HG03139 (cell line): Measurements from ENCODE around the gene DNAH17.

Experiments used
- ATAC-seq: cut with Tn5 transposase; IDR thresholded peaks from one replicate; pipeline ENCODE4 v1.9.1; 2021; ENCODE audit not compliant: unreplicated experiment

Gene DNAH17, protein sequence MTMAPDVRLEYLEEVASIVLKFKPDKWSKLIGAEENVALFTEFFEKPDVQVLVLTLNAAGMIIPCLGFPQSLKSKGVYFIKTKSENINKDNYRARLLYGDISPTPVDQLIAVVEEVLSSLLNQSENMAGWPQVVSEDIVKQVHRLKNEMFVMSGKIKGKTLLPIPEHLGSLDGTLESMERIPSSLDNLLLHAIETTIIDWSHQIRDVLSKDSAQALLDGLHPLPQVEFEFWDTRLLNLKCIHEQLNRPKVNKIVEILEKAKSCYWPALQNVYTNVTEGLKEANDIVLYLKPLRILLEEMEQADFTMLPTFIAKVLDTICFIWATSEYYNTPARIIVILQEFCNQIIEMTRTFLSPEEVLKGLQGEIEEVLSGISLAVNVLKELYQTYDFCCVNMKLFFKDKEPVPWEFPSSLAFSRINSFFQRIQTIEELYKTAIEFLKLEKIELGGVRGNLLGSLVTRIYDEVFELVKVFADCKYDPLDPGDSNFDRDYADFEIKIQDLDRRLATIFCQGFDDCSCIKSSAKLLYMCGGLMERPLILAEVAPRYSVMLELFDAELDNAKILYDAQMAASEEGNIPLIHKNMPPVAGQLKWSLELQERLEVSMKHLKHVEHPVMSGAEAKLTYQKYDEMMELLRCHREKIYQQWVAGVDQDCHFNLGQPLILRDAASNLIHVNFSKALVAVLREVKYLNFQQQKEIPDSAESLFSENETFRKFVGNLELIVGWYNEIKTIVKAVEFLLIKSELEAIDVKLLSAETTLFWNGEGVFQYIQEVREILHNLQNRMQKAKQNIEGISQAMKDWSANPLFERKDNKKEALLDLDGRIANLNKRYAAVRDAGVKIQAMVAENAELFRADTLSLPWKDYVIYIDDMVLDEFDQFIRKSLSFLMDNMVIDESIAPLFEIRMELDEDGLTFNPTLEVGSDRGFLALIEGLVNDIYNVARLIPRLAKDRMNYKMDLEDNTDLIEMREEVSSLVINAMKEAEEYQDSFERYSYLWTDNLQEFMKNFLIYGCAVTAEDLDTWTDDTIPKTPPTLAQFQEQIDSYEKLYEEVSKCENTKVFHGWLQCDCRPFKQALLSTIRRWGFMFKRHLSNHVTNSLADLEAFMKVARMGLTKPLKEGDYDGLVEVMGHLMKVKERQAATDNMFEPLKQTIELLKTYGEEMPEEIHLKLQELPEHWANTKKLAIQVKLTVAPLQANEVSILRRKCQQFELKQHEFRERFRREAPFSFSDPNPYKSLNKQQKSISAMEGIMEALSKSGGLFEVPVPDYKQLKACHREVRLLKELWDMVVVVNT (N-terminal part only)

DNA sequence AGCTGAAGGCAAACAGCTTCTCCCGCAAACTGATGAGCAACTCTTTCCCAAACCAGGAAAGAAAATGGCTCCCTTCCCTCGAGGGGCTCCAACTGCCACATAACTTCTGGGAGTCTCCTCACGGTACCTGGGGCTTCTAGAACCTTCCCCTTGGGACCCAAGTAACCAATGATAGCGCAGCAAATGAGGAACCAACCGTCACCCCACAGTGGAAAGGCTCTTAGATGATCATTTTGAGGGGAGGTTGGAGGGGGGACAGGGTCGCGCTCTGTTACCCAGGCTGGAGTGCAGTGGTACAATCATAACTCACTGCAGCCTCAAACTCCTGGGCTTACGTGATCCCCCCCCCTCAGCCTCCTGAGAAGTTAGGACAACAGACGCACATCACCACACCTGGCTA, at the start of gene DNAH17:
DNAH17 (minus strand) TSS at position 101 of the 400 bp plus-strand sequence. CDS start 2,339 bp downstream, outside the sequence.
- ATAC-seq, result no peak

DNA sequence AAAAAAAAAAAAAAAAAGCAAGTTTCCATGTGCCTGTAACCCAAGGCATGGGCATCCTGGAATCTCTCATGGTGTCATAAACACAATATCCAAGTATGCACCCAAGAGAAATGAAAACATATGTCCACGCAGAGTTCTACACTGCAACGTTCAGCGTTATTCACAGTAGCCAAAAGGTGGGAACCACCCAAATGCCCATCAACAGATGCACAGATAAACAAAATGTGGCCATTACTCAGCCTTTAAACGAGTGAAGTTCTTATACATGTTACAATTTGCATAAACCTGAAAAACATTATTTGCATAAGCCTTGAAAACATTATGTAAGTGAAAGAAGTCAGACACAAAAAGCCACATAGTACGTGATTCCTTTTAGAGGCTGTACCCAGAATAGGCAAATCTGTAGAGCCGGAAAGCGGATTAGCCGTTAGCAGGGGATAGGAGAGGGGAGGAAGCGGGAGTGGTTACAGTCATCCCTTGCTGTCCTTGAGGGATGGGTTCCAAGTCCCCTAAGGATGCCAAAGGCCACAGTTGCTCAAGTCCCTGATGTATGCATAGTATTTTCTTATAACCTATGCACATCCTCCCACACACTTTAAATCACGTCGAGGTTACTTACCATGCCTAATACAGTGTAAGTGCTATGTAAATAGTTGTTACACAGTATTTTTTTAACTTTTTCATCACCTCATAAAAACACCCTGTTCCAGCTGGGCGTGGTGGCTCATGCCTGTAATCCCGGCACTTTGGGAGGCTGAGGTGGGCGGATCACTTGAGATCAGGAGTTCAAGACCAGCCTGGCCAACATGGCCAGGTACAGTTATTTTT, 47.3 kb upstream of the DNAH17 start:
- ATAC-seq, result no peak

DNA sequence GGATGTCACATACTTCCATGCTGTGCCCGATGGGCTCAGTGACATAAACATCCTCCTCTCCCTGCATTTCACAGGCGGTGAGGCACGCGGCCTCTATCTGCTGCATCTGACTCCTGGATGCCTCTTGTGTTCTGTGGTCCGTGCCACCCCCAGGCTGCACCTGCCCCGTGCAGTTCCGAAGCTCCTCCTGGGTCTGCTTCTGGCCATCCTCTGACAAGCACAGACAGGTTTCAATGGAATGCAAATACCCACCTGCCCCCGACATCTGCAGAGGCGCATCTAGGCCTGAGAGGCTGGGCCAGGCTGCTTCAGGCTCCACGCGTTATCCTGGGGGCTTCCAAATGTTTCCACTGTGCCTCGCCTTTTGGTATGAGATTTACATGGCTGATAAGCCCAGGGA, 46.3 kb upstream of the DNAH17 start:
- ATAC-seq, result no peak

DNA sequence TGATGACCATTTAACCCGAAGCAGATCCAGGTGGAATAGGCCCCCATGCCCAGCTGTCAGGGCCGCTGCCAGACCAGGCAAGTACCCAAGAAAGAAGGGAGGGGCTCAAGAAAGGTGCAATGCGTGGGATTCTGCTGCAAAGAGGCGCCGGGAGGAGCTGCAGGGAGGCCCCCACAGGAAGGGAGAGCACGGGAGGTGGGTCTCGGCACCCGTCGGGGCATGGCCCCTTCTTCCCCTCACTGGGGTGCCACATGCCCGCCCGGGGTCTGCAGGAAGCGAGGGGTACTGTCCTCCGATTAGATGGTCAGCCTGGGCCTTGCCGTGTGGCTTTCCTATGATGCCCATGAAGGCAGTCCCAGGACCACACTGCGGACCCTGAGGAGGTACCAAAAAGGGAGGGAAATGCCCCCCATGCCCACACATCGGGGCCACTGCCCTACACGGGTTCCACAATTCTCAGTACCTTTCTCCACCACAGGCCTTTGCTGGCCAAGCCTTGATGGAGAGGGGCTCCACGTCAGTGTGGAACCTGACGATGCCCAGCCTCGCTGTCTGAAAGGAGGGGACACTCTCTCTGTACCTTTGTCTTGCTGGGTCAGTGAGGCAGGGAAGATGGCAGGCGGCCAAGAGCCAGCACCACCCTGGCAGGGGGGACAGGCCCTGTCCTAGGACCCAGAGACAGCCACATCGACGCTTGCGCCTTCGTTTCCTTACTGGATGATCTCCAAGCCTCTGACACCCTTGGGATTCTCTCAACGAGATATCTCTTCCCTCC, 45.5 kb upstream of the DNAH17 start:
- ATAC-seq, result no peak

DNA sequence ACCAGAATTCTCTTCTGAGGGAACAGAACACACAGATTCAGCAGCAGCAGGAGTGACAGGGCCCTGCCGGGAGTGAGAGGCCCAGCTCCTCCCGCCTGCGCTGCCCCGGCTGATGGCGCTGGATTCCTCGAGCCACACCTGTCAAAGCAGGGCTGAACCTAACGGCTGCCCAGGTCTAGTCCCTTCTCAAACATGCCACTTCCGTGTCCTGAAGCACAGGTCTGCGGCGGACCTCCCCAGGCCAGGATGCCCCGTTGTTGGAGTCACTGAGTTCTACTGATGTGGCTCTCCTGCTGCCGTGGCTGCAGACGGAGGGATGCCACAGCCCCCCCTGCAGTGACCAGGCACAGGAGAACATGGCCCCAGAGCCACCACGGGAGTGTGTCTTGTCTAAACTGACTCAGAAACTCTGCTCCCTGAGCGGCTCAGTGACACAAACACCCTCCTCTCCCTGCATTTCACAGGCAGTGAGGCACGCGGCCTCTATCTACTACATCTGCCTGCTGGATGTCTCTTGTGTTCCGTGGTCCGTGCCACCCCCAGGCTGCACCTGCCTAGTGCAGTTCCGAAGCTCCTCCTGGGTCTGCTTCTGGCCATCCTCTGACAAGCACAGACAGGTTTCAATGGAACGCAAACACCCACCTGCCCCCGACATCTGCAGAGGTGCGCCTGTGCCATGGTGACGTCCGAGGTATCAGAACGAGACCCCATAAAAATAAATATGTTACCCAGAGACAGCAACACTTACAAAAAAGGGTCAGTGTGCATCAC, 44.7 kb upstream of the DNAH17 start:
- no peak for ATAC-seq

DNA sequence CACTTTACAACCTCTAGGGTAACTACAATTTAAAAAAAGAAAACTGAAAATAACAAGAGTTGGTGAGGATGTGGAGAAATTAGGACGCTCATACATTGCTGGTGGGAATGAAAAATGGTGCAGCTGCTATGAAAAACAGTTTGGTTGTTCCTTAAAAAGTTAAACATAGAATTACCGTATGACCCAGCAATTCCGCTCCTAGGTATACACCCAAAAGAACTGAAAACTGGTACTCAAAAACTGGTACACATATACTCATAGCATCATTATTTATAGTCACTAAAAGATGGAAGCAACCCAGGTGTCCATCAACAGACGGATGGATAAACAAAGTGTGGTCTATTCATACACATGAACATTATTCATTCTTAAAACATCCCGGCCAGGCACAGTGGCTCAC, 42.9 kb upstream of the DNAH17 start:
- ATAC-seq, result no peak

DNA sequence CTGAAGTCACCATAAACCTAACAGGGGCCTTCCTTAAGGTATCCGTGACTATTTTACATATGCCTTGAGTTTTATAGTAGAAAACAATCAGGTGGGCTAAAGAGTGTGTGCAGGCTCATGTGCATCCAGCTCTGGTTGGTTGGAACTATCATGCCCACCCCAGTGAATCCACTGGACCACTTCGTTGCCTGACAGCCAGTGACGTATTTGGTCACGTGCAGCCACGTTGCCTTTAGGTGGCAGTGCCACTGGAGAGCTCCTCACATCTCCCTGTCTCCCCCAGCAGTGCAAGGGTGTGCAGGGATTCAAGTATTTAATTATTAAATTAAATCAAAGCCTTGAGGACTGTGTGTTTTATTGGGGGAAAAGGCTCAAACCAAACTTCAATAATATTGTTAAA, 42.1 kb upstream of the DNAH17 start:
- no peak for ATAC-seq

DNA sequence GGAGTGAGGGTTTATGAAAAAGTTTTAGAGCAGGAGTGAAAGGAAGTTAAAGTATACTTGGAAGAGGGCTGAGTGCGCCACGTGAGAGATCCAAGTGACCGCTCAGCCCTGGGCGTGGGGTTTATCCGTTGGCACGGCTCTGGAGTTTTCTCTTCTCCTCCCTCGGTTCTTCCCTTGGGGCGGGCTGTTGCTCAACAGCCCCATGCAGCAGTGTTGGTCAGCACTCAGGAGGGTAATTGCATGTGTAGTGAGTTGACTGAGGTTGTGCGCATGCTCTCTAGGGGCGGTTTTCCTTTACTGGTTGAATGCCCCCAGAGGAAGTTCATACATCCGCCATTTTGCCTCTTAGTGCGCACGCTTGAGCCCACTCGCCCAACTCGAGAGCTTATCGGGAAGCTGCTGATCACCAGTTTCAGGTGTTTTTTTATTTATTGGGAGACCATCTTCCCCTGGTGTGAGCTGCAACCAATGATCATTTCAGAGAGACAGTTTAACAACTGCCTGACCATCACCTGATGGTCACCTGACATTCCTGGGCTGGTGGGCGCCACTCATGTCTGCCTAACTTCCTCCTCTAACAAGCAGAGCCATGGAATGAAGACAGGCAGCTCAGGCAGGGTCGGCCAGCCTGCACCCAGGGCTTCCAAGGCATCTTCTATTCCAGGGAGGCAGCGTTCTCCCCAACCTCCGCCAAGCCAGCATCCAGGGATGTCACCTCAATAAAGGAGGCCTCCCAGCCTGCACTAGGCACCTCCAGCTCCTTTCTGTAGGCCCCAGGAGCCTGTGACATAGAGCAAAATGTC, 41.3 kb upstream of the DNAH17 start:
- no peak for ATAC-seq

DNA sequence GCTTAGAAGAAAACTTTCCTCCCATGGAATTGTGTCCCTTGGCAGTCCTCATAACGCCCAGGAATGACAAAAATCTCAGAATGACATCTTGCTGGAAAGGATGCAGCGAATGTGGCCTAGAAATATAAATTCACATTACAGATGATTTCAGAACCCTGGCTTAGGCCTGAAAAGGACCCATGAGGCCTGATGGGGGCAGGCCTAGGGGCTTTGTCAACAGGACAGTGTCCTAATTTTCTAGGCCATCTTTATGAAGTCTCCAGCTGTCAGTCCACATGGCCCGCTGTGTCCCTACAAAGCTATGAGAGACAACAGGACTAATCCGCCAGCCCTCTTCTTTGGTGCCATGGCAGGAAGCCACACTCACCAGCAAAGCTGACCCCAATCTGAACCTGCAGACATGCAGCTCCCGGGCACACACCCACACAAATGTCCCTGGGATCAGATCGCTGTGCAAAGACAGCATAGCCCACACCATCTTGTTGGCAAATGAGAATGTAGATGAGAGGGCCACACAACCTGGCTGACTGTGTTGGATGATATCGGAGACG, 40.4 kb upstream of the DNAH17 start:
- ATAC-seq, result no peak

DNA sequence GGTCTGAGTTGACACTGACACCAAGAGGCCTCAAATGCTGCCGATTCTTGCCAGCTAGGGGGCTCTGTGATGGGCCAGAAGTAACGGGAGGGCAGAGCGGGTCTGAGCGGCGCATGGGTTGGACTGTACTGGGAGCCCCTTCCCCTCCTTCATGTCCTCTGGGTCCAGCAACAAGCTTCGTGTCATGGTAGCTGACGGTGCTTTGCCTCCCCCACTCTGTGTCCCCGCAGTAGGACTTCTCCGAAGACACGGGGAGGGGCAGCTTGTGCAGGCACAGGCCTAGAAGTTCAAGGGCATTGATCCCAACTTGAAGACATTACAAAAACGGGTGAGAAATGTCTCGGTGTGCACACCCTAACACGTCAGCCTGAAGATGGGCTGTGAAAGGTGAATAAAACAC, 39.8 kb upstream of the DNAH17 start:
- no peak for ATAC-seq

DNA sequence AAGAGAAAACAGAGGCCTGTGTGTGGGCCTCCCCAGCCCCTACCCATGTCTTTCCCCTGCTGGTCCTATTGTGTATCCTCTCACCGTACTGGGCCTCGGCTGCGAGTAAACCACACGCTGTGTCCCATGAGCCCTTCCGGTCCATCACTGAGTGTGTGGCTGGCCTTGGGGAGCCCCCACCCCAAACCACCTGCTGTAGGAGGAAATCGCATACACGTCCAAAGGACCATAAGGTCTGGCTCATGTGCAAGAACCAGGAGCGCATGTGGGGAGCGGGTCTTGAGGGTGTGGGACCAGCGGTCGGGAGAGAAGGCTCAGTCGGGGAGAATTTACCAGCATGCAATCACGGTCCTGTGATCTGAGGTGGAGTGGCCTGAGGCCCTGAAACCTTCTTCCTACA, 38.4 kb upstream of the DNAH17 start:
- no peak for ATAC-seq

DNA sequence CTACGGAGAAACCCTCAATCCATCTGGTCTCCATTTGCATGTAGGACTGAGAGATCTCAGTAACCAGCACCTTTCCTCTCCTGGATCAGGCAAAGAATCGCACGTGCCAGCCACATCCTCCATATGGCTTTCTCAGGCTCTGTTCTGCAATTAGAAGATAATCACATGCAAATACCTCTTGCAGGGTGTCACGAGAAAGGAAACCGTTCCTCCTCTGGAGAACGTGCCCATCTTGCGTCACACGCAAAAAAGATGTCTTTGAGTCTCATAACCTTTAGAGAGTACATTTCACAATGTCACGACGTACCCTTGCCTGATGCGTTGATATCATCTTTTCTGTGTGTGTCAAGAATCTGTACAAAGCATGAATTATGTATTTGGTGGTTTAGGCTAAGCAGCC, 36.2 kb upstream of the DNAH17 start:
- ATAC-seq, result no peak

DNA sequence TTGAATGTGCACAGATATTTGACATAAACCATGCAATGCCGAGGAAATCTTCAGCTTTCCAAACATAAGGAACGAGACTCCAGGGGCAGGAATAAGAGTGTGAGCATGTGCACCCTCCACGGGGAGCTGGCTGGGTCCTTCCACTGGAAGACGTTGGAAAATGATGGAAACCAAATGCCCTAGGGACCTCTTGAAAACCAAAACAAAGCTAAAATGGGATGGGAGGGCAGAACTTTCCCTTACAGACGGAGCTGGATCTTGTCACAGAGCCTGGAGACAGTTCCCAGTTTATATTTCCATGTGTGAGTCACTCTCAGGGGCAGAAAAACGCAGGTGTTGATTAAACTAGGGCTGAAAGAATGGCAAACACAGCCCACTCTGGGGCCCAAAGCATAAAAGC, 34.4 kb upstream of the DNAH17 start:
- no peak for ATAC-seq

DNA sequence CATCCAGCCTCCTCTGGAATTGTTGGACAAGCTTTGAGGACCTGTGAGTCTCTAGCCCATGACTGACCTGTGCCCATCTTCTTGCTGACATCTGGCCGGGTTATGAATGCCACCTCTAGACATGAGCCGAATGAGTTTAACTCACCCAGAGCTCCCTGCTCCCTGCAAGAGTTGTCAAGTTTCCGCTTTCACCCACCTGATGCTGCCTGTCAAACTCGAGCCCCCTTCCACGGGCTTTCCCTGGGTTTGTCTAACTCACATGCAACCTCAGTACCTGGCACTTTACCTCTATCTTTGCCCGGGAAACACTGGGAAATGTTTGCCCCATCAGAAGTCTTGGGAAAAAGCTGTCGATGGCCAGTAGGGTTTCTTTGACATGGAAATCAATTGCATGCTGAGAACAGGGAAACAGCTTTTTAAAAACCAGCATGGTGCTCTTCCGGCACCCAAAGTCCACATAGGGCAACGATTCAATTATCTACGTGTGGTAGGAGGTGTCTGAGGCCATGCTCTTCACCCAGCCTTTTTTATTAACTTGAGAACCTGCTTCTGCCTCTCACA, 33.8 kb upstream of the DNAH17 start:
- no peak for ATAC-seq

DNA sequence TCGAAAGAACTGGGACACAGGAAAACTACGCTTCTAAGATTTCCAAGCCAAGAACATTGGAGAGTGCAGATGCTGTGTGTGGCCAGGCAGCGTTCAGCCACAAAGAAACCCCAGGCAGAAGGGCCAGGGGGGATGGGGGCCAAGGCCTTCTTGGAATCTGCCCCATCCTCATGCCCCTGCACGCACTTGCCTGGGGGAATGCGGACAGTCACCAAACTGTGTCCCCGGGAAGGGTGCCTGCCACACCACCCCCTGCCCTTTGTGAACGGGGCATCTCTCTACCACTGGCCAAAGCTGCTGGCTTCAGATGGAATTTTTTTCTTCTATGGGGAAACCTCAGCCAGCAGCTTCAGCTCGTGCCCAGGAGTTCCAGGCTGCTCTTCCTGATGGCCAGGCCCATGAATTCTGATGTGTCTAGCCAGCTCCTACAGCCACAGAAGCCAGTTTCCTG, 32.0 kb upstream of the DNAH17 start:
- no peak for ATAC-seq

DNA sequence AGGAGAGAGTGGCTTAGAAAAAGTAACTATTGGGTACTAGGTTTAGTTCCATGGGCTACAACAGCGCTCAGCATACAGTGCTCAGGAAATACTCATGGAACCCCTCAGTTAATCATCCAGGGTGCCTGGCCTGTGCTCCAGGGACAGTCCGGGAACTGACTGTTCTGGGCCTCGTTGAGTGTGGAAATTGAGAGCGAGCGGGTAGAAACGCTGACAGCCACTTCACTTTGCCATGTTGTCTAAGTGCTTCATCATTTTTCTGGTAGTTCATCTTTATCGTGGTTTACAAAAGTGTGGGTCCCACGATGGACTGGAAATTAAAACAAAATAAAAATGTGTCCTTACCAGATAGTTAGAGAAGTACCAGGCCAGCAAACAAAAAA, 31.6 kb upstream of the DNAH17 start:
- no peak for ATAC-seq

DNA sequence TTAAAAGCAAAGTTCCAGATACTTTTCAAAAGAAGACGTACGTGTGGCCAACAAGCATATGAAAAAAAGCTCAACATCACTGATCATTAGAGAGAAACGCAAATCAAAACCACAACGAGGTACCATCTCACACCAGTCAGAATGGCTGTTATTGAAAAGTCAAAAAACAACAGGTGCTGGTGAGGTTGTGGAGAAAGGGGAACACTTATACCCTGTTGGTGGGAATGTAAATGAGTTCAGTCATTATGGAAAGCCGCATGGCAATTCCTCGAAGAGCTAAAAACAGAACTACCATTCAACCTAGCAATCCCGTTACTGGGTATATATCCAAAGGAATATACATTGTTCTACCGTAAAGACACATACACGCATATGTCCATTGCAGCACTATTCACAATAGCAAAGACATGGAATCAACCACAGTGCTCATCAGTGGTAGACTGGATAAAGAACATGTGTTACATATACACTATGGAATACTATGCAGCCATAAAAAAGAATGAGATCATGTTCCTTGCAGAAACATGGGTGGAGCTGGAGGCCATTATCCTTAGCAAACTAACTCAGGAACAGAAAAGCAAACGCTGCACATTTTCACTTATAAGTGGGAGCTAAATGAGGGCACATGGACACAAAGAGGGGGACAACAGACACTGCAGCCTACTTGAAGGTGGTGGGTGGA, 31.1 kb upstream of the DNAH17 start:
- ATAC-seq, result no peak
